Mesothelial cell of epicardium (in vitro differentiated cells): ENCODE measurements around the gene EIF4G3. TPM values are rescaled to one million over a fixed set of nuclear protein-coding genes. Genes with fewer than 3 reads are reported as not detected.
"Not testable (repeated sequence)": the region's sequence is repeated elsewhere in the genome, so short reads cannot be mapped to it uniquely, and the experiment has no call there.

ENCODE experiments used
- DNase-seq, 2 experiments: peaks; one replicate each; pipeline ENCODE4 v3.0.0; 2021; ENCODE audit warnings: low spot score in 2 of 2; ENCODE audit not compliant: unreplicated experiment in 2 of 2
- H3K27ac Mint-ChIP-seq: 2 replicates; pipeline ENCODE4 v1.8.0; 2021; ENCODE audit warnings: mixed read lengths
- H3K27me3 Mint-ChIP-seq: 2 replicates; pipeline ENCODE4 v1.8.0; 2021; ENCODE audit warnings: low read depth, mixed read lengths
- H3K36me3 Mint-ChIP-seq: 2 replicates; pipeline ENCODE4 v1.8.0; 2021; ENCODE audit warnings: mixed read lengths
- H3K4me1 Mint-ChIP-seq: 2 replicates; pipeline ENCODE4 v1.8.0; 2021; ENCODE audit warnings: mixed read lengths
- H3K4me3 Mint-ChIP-seq: 2 replicates; pipeline ENCODE4 v1.8.0; 2021; ENCODE audit warnings: mild to moderate bottlenecking, moderate library complexity, mixed read lengths
- H3K9me3 Mint-ChIP-seq: 2 replicates; pipeline ENCODE4 v1.8.0; 2021; ENCODE audit warnings: mixed read lengths
- total RNA-seq: library from RNA; stranded (reverse); gene quantifications from 3 replicates; pipeline ENCODE4 v1.2.1, GENCODE V29; 2021
- TF ChIP-seq, protein P1 (sequence below): fragments of 200-600 bp; sonication (generic); IDR thresholded peaks from one replicate; pipeline ENCODE4 v1.5.0; 2021; ENCODE audit warnings: antibody characterized with exemption; ENCODE audit not compliant: unreplicated experiment

The EIF4G3 gene
- total RNA-seq, 1 donor from 2014 or later: 106 TPM

DNA sequence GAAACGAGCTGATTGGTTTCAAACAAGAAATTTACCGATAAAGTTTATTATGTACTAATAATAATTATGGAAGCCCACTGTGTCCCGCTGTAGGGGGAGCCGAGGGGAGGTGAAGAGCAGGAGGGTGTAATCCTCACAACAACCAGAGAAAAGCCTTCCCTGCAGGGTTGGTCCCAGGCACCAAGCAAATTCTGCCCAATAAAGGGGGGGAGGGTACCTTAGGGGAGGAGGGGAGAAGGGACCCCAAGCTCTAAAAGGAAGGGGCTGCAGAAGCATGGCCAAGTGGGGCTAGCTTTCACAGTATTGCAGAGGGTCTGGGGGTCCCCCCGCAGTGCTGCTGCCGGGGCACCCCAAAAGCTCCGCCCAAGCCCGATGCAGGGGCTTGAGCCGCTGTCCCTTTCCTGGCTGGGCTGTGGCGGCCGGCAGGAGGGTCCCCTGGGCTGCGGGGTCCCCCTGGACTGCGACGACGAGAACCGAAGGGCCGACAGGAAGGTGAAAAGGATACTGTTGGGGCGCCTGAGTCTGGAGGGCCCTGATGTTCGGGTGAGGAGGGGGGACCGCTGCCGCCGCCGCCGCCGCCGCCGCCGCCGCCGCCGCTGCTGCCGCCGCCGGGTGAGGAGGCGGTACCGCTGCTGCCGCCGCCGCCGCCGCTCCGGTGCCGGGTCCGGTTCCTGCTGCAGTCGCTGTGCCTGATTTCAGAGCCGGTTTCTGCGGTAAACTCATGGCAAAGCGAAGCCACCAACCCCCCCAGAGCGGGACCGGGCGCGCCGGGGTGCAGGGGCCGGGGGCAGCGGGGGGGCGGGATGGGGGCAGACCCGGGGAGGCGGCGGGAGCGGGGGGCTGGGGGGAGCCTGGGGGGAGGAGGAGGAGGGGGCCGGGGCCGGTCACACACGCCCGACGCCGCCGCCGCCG lies 771 bp downstream of the EIF4G3 start:
- Mint-ChIP-seq H3K27me3 (no peaks in the 10 kb centered on the region), H3K4me3 (peak overlapping the region; percentile 86), H3K9me3 (no peaks in the 10 kb centered on the region), H3K27ac (peak overlapping the region; percentile 69), H3K4me1 (peaks cover 31% of the 10 kb centered on the region), H3K36me3 (peaks cover 2% of the 10 kb centered on the region)
- TF ChIP-seq, protein P1, sequence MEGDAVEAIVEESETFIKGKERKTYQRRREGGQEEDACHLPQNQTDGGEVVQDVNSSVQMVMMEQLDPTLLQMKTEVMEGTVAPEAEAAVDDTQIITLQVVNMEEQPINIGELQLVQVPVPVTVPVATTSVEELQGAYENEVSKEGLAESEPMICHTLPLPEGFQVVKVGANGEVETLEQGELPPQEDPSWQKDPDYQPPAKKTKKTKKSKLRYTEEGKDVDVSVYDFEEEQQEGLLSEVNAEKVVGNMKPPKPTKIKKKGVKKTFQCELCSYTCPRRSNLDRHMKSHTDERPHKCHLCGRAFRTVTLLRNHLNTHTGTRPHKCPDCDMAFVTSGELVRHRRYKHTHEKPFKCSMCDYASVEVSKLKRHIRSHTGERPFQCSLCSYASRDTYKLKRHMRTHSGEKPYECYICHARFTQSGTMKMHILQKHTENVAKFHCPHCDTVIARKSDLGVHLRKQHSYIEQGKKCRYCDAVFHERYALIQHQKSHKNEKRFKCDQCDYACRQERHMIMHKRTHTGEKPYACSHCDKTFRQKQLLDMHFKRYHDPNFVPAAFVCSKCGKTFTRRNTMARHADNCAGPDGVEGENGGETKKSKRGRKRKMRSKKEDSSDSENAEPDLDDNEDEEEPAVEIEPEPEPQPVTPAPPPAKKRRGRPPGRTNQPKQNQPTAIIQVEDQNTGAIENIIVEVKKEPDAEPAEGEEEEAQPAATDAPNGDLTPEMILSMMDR: no peak
- peak in 1 of 2 experiments; percentile 56 for DNase-seq

DNA sequence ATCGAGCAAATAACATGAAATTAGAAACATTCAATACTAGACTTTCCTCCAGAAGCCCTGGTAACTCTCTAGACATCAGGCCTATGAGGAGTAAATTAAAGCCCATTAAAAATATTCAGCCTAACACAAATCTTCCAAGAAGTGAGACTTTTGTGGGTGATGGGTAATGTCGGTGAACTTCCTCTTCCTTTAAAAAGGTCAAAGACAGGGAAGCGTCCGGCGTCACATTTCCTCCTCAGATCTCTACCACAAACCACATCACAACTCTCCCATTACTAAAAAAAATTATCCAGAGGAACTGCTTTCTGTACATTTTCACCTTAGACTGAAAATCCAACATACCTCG lies 1.4 kb downstream of the EIF4G3 start:
- TF ChIP-seq, protein P1: no peak
- H3K27me3 Mint-ChIP-seq: no peaks in the 10 kb centered on the region
- peak overlapping the region; percentile 86 for H3K4me3 Mint-ChIP-seq
- no peaks in the 10 kb centered on the region for H3K9me3 Mint-ChIP-seq
- H3K4me1 Mint-ChIP-seq: peaks cover 31% of the 10 kb centered on the region
- H3K27ac Mint-ChIP-seq: peak overlapping the region; percentile 69
- DNase-seq: no peak
- H3K36me3 Mint-ChIP-seq: peaks cover 2% of the 10 kb centered on the region

DNA sequence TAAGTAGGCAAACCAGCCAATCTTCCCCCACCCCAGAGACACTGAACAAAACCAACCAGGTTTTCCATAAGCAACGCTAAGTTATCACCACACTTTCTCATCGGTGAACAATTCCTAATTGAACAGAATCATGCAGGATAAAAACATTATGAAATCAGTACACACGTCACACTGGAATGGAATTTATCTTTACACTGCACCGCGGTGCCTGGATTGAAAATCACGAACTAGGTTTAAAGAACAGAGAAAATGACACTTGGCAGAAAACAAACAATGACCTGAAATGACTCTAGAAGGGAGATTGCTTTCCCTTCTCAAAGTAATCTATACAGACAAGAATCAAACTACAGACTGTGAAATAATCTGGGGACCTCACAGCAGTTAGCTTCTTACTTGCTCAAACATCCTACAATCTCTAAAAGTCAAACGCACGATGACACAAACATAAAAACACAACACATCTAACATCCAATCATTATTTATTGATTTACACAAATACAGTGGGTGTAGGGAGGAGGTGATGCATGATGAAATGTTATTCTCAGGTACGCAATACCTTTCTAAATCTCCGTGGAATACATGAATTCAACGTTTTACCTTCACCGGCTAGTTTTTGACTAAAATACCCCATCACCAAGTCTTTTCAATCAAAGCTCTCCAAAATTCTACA lies 1.9 kb downstream of the EIF4G3 start:
- H3K9me3 Mint-ChIP-seq: no peaks in the 10 kb centered on the region
- no peaks in the 10 kb centered on the region for H3K27me3 Mint-ChIP-seq
- H3K27ac Mint-ChIP-seq: peak overlapping the region; percentile 69
- H3K4me1 Mint-ChIP-seq: peaks cover 31% of the 10 kb centered on the region
- peaks cover 2% of the 10 kb centered on the region for H3K36me3 Mint-ChIP-seq
- TF ChIP-seq, protein P1: no peak
- peak overlapping the region; percentile 86 for H3K4me3 Mint-ChIP-seq
- no peak for DNase-seq

DNA sequence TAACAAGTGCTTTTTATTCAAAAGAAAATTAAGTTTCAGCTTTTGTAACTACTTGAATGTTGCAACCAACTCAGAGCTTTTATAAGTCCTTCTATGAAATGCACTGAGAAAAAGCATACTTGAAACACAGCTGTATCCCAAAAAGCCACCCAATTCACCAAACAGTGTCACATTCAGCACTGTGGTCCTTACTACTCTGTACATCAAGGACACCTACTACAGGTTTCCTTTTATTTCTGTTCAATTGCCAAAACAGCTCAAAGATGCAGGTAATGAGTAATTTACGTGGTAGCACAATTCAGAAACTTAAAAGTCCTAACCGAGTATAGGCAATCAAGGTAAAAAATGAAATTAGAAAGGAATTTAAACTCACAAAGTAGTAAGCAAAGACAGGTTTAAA lies 2.5 kb downstream of the EIF4G3 start:
- TF ChIP-seq, protein P1: no peak
- Mint-ChIP-seq H3K9me3 (no peaks in the 10 kb centered on the region), H3K36me3 (peaks cover 2% of the 10 kb centered on the region), H3K4me3 (peak overlapping the region; percentile 86), H3K4me1 (peaks cover 31% of the 10 kb centered on the region), H3K27ac (peak overlapping the region; percentile 69), H3K27me3 (no peaks in the 10 kb centered on the region)
- no peak for DNase-seq

DNA sequence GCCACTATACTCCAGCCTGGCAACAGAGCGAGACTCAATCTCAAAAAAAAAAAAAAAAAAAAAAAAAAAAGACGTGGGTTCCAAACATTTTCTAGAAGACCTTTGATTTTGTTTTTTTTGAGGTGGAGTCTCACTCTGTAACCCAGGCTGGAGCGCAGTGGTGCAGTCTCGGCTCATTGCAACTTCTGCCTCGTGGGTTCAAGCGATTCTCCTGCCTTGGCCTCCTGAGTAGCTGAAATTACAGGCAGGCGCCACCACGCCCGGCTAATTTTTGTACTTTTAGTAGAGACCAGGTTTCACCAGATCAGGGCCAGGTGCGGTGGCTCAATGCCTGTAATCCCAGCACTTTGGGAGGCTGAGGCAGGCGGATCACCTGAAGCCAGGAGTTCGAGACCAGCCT lies 3.6 kb downstream of the EIF4G3 start:
- H3K27me3 Mint-ChIP-seq, H3K36me3 Mint-ChIP-seq, H3K27ac Mint-ChIP-seq, DNase-seq, H3K4me3 Mint-ChIP-seq, H3K9me3 Mint-ChIP-seq: not testable (repeated sequence)
- H3K4me1 Mint-ChIP-seq: peaks cover 31% of the 10 kb centered on the region

DNA sequence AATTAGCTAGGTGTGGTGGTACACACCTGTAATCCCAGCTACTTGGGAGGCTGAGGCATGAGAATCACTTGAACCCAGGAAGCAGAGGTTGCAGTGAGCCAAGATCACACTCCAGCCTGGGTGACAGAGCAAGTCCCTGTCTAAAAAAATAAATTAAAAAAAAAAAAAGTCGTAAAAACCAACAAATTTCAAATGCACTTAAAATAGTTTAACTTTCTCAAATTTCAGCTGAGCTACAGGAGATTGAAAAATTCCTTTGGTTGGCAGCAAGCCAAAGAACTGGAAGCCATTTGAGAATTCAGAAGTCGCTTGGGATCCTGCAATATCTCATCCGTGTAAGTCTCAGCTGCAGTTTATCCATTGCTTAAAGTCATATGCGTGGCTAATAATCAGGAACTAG lies 5.9 kb downstream of the EIF4G3 start:
- H3K36me3 Mint-ChIP-seq: peaks cover 12% of the 10 kb centered on the region
- H3K9me3 Mint-ChIP-seq, H3K4me3 Mint-ChIP-seq, H3K27me3 Mint-ChIP-seq, DNase-seq: not testable (repeated sequence)
- peak overlapping the region; percentile 82 for H3K27ac Mint-ChIP-seq
- H3K4me1 Mint-ChIP-seq: peaks cover 31% of the 10 kb centered on the region
